ENCODE measurements around the gene PCDHGC4.

Gene PCDHGC4

GRCh38 chr5:141512911-141513626 is 28.2 kb downstream of the PCDHGC4 start:
- peak in 2 of 4 experiments; percentile 6 to 18 for DNase-seq

- peak in 3 of 4 experiments; percentile 8 to 19 (median 18) for DNase-seq
These were observed 28.9 kb downstream of the PCDHGC4 start for GRCh38 chr5:141513627-141514329.

- no peak for DNase-seq
These were observed 29.7 kb downstream of the PCDHGC4 start for GRCh38 chr5:141514330-141515133.

GRCh38 chr5:141515141-141515540 is 30.3 kb downstream of the PCDHGC4 start:
- no peak for DNase-seq

GRCh38 chr5:141515946-141516671 is 31.3 kb downstream of the PCDHGC4 start:
- DNase-seq, result no peak

- DNase-seq, result no peak
These were observed 31.8 kb downstream of the PCDHGC4 start for GRCh38 chr5:141516672-141517025.

- DNase-seq, result no peak
These were observed 32.5 kb downstream of the PCDHGC4 start for GRCh38 chr5:141517312-141517711.

- DNase-seq, result no peak
These were observed 33.2 kb downstream of the PCDHGC4 start for GRCh38 chr5:141517880-141518617.

- DNase-seq, result no peak
These were observed 33.8 kb downstream of the PCDHGC4 start for GRCh38 chr5:141518618-141519015.

GRCh38 chr5:141519605-141520565 is 35.1 kb downstream of the PCDHGC4 start:
- no peak for DNase-seq

GRCh38 chr5:141521244-141521781 is 36.5 kb downstream of the PCDHGC4 start:
- no peak for DNase-seq

GRCh38 chr5:141522301-141522700 is 37.5 kb downstream of the PCDHGC4 start:
- DNase-seq, result no peak

GRCh38 chr5:141523991-141524390 is 39.2 kb downstream of the PCDHGC4 start:
- DNase-seq, result no peak

- DNase-seq, result peak in 2 of 4 experiments; percentile 11 to 47
These were observed 40.1 kb downstream of the PCDHGC4 start for GRCh38 chr5:141524604-141525597.

GRCh38 chr5:141525653-141526052 is 40.8 kb downstream of the PCDHGC4 start:
- no peak for DNase-seq

GRCh38 chr5:141527426-141527825 is 42.6 kb downstream of the PCDHGC4 start:
- DNase-seq, result no peak

- DNase-seq, result no peak
These were observed 43.6 kb downstream of the PCDHGC4 start for GRCh38 chr5:141528291-141528984.

- DNase-seq, result no peak
These were observed 44.2 kb downstream of the PCDHGC4 start for GRCh38 chr5:141529002-141529401.

GRCh38 chr5:141529873-141530272 is 45.0 kb downstream of the PCDHGC4 start:
- DNase-seq, result no peak
